GM12874 (cell line): ENCODE measurements around the gene ZBTB42.

ENCODE experiments used
- CTCF ChIP-seq: IDR thresholded peaks from 2 replicates; pipeline ENCODE4 v1.5.1; 2011; ENCODE audit warnings: low read depth, mild to moderate bottlenecking, control low read depth, low read length, moderate library complexity; ENCODE audit not compliant: insufficient read depth

The ZBTB42 gene

GRCh38 chr14:104776961-104777807 lies 23.7 kb upstream of the ZBTB42 start:
- no peak for TF ChIP-seq CTCF

- TF ChIP-seq CTCF, result no peak
Observed at GRCh38 chr14:104777808-104778249, 23.1 kb upstream of the ZBTB42 start.

GRCh38 chr14:104778694-104779331 lies 22.1 kb upstream of the ZBTB42 start:
- no peak for TF ChIP-seq CTCF

- no peak for TF ChIP-seq CTCF
Observed at GRCh38 chr14:104779776-104780512, 21.0 kb upstream of the ZBTB42 start.

- no peak for TF ChIP-seq CTCF
Observed at GRCh38 chr14:104780513-104781030, 20.3 kb upstream of the ZBTB42 start.

GRCh38 chr14:104781271-104782077 lies 19.4 kb upstream of the ZBTB42 start:
- no peak for TF ChIP-seq CTCF
